Endodermal cell (in vitro differentiated cells): Measurements from ENCODE around the gene CUL2. TPM values are rescaled to one million over a fixed set of nuclear protein-coding genes. Genes with fewer than 3 reads are reported as not detected.
A peak's percentile ranks its signal among the peaks of the same experiment; 100 is the strongest.

Experiments
- DNase-seq: peaks from one replicate; pipeline ENCODE4 v3.0.0-alpha.2; 2017
- H3K27ac ChIP-seq: 2 replicates; pipeline ENCODE4 v1.5.1; 2013; ENCODE audit warnings: mild to moderate bottlenecking, low read depth, low read length, moderate library complexity
- H3K27me3 ChIP-seq: 2 replicates; pipeline ENCODE4 v1.6.1; 2013; ENCODE audit warnings: mild to moderate bottlenecking, low read length, moderate library complexity; ENCODE audit not compliant: insufficient read depth, control insufficient read depth, poor library complexity, severe bottlenecking
- H3K36me3 ChIP-seq: 2 replicates; pipeline ENCODE4 v1.7.0; 2013; ENCODE audit warnings: mild to moderate bottlenecking, low read length, moderate library complexity; ENCODE audit not compliant: control insufficient read depth, insufficient read depth
- H3K4me1 ChIP-seq: one replicate; pipeline ENCODE4 v1.7.0; 2013; ENCODE audit warnings: low read length; ENCODE audit not compliant: control insufficient read depth, insufficient read depth
- H3K4me3 ChIP-seq: 2 replicates; pipeline ENCODE4 v1.5.1; 2013; ENCODE audit warnings: mild to moderate bottlenecking, low read length, moderate library complexity
- H3K9ac ChIP-seq: 2 replicates; pipeline ENCODE4 v1.6.1; 2013; ENCODE audit warnings: mild to moderate bottlenecking, low read length, moderate library complexity; ENCODE audit not compliant: poor library complexity, severe bottlenecking; ENCODE audit errors: extremely low read depth
- H3K9me3 ChIP-seq: 2 replicates; pipeline ENCODE4 v1.6.1; 2013; ENCODE audit warnings: mild to moderate bottlenecking, low read length, moderate library complexity; ENCODE audit not compliant: control insufficient read depth
- H3K27ac Mint-ChIP-seq: 2 replicates; pipeline ENCODE4 v1.8.0; 2020; ENCODE audit warnings: mixed read lengths
- H3K27me3 Mint-ChIP-seq: 2 replicates; pipeline ENCODE4 v1.8.0; 2021; ENCODE audit warnings: mild to moderate bottlenecking, mixed read lengths; ENCODE audit not compliant: insufficient read depth
- H3K36me3 Mint-ChIP-seq: 2 replicates; pipeline ENCODE4 v1.8.0; 2020; ENCODE audit warnings: low read depth, mixed read lengths
- H3K4me1 Mint-ChIP-seq: 2 replicates; pipeline ENCODE4 v1.8.0; 2020; ENCODE audit warnings: mixed read lengths
- H3K4me3 Mint-ChIP-seq: 2 replicates; pipeline ENCODE4 v1.8.0; 2020; ENCODE audit warnings: mild to moderate bottlenecking, moderate library complexity, mixed read lengths
- H3K9me3 Mint-ChIP-seq: 2 replicates; pipeline ENCODE4 v1.8.0; 2020; ENCODE audit warnings: mild to moderate bottlenecking, mixed read lengths
- WGBS, 2 experiments: methylation state at CpG; one replicate each; pipeline versions ENCODE4 v1.1.5 to v1.1.7; 2013; ENCODE audit warnings: missing lambda C conversion rate in 2 of 2, mixed read lengths in 1 of 2; ENCODE audit not compliant: insufficient coverage in 1 of 2, insufficient read length in 1 of 2; 5-methylcytosine and 5-hydroxymethylcytosine counted together
- long read RNA-seq, 4 experiments: library from polyadenylated mRNA in 2 of 4; library from RNA in 1 of 4; library from capped mRNA in 1 of 4; stranded (forward) in 3 of 4; unstranded in 1 of 4; transcript quantifications; one replicate each; pipeline ENCODE4 v2.0.0, GENCODE V29; 2020 to 2021; ENCODE audit warnings: inconsistent platforms in 1 of 4
- polyA plus RNA-seq, 2 experiments: library from polyadenylated mRNA; stranded (reverse); fragments of 50-300 nt; gene quantifications; one replicate each; pipeline ENCODE4 v1.2.3, GENCODE V29; 2013
- total RNA-seq, 2 donors: library from RNA; stranded (reverse); fragmentation: NEBNext Ultra II Directional in 1 of 2; extraction: Animal tissue kit (Norgen Biotek cat#: 25700) in 1 of 2; gene quantifications; 2 replicates in 1 of 2; 3 replicates in 1 of 2; pipeline ENCODE4 v1.2.1, GENCODE V29; 2021
- TF ChIP-seq, protein P1 (sequence below): fragments of 200-600 bp; sonication (generic); conservative IDR thresholded peaks from 2 replicates; pipeline ENCODE4 v1.5.0; 2021; ENCODE audit warnings: antibody characterized with exemption, mild to moderate bottlenecking

The CUL2 gene
- 10 to 100 TPM; 39.2 to 41.5 TPM for total RNA-seq
- 41.0 TPM for polyA plus RNA-seq (2013, experiment 1 of 2)
- polyA plus RNA-seq (2013, experiment 2 of 2), result 41.6 TPM
- long read RNA-seq, experiment 1, full-length matches to known transcripts, result 7 of 20 reads
- long read RNA-seq, experiment 1, partial matches to known transcripts, result 7 of 20 reads
- long read RNA-seq, experiment 1, other reads (novel, unspliced or antisense), result 6 of 20 reads
- long read RNA-seq, experiment 2, full-length matches to known transcripts, result 110 of 129 reads
- long read RNA-seq, experiment 2, partial matches to known transcripts, result 10 of 129 reads
- long read RNA-seq, experiment 2, other reads (novel, unspliced or antisense), result 9 of 129 reads
- long read RNA-seq, experiment 3, full-length matches to known transcripts, result 190 of 233 reads
- long read RNA-seq, experiment 3, partial matches to known transcripts, result 28 of 233 reads
- long read RNA-seq, experiment 3, other reads (novel, unspliced or antisense), result 15 of 233 reads
- long read RNA-seq, experiment 4, full-length matches to known transcripts, result 7 of 14 reads
- long read RNA-seq, experiment 4, partial matches to known transcripts, result 6 of 14 reads
- long read RNA-seq, experiment 4, other reads (novel, unspliced or antisense), result 1 of 14 reads

DNA sequence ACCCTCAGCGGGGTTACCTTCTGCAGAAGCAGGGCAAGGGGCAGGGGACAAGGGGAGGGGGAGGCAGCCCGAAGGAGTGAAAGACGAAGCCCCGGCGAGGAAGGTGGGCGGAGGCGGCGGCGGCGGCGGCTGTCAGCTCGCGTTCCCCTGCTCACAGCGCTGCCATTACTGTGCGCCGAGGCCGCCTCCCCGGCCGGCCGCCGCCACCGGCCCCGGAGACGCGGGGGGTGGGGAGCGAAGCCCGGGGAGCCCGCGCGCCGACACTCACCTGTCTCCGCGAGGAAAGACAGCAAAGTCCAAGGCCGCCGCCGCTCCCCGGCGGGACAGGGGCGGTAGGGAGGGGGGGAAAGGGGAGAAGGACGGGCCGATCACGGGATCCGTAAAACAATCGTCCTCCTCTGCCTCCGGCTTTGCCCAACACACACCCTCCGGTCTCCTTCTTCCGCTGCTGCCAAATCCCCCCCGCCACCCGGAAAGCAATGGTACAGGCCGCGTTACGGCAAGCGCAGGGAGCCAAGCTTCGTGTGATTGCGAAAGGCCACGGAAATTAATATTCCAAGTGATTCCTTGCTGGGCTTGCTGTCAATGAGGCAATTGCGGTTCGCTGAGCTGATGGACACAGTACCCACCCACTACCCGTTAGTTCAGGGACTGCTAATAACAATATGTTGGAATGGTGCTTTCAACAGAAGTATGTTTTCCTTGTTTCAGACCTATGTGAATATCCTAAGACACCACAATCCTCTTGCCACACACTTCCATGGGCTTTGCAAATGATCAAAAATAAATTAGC, at the start of gene CUL2:
Gene CUL2, minus strand, starts transcription at position 180 of the 793 bp plus-strand sequence. CDS start 19,024 bp downstream, outside the sequence.
- H3K9me3 ChIP-seq, result peaks cover 12% of the 10 kb centered on the region
- peak within 1 kb of the TSS; percentile 80 for H3K27ac ChIP-seq
- Mint-ChIP-seq H3K4me3 (peak within 1 kb of the TSS; percentile 79), H3K4me1 (peaks cover 14% of the 10 kb centered on the region), H3K9me3 (peaks cover 13% of the 10 kb centered on the region), H3K27me3 (no peaks in the 10 kb centered on the region), H3K27ac (peak within 1 kb of the TSS; percentile 91), H3K36me3 (peaks cover 12% of the 10 kb centered on the region)
- H3K4me1 ChIP-seq, result no peaks in the 10 kb centered on the region
- no peaks in the 10 kb centered on the region for H3K27me3 ChIP-seq
- H3K9ac ChIP-seq, result peak within 1 kb of the TSS; percentile 77
- no peaks in the 10 kb centered on the region for H3K36me3 ChIP-seq
- 0% methylated on average over 12 to 59 of the region's 59 CpGs for WGBS, 2 experiments
- peak within 1 kb of the TSS; percentile 91 for H3K4me3 ChIP-seq
- peak; percentile 97 for DNase-seq
- TF ChIP-seq, protein P1, sequence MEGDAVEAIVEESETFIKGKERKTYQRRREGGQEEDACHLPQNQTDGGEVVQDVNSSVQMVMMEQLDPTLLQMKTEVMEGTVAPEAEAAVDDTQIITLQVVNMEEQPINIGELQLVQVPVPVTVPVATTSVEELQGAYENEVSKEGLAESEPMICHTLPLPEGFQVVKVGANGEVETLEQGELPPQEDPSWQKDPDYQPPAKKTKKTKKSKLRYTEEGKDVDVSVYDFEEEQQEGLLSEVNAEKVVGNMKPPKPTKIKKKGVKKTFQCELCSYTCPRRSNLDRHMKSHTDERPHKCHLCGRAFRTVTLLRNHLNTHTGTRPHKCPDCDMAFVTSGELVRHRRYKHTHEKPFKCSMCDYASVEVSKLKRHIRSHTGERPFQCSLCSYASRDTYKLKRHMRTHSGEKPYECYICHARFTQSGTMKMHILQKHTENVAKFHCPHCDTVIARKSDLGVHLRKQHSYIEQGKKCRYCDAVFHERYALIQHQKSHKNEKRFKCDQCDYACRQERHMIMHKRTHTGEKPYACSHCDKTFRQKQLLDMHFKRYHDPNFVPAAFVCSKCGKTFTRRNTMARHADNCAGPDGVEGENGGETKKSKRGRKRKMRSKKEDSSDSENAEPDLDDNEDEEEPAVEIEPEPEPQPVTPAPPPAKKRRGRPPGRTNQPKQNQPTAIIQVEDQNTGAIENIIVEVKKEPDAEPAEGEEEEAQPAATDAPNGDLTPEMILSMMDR, result no peak

DNA sequence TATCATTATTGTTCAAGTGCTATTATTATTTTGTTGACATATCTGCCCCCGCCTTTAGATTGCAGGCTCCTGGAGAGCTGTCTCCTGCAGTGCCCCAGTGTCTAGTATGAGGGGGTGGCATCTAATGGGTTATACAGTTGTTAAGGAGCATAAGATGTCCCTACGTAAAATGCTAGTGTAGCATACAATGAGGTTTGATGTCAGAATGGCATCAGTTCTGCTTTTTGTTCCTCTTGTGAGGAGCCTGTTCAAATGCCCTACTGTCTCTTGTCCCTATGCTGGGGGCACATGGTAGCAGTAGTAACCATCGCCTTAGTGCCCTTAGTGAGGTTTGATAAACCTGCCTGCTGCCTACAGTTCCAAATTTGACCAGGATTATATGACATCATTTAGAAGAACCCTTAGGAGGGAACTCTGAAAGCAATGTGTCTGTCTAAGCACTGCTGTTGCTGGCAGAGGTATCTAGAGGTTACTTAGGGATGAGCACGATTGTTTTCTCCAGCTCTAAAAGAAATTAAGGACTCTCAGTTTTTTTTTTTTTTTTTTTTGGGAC, 46.2 kb upstream of the CUL2 start:
- DNase-seq, result no peak
- H3K4me1 Mint-ChIP-seq, result no peaks in the 10 kb centered on the region
- H3K36me3 ChIP-seq, result no peaks in the 10 kb centered on the region
- H3K27ac Mint-ChIP-seq, result no peak overlapping the region
- no peaks in the 10 kb centered on the region for H3K27me3 ChIP-seq
- no peaks in the 10 kb centered on the region for H3K36me3 Mint-ChIP-seq
- no peaks in the 10 kb centered on the region for H3K9me3 ChIP-seq
- no peak overlapping the region for H3K4me3 ChIP-seq
- no peak overlapping the region for H3K4me3 Mint-ChIP-seq
- H3K27ac ChIP-seq, result no peak overlapping the region
- 83 to 93% methylated on average over 4 of the region's 4 CpGs for WGBS, 2 experiments
- H3K9ac ChIP-seq, result no peak overlapping the region
- no peaks in the 10 kb centered on the region for H3K27me3 Mint-ChIP-seq
- H3K4me1 ChIP-seq, result no peaks in the 10 kb centered on the region
- no peaks in the 10 kb centered on the region for H3K9me3 Mint-ChIP-seq
- TF ChIP-seq, protein P1, result no peak

DNA sequence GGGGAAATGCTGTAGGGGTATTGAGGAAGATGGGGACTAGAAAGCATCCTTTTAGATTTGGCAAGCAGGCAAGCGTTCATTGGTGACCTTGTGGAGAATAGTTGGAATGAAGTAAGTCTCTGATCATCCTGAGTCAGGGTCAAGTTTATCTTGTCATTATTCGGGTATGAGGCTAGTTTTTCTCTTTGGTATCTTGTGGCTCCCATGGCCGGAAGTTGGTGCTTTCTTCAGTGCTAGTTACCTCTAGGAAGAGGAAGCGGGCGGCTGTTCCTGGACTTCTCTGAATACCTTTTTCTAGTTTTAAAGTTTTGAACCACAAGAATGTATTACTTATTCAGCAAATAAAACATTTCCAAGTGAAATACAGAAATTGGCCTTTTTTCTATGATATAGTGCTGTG, 45.7 kb upstream of the CUL2 start:
- H3K36me3 ChIP-seq, result no peaks in the 10 kb centered on the region
- Mint-ChIP-seq H3K4me1 (no peaks in the 10 kb centered on the region), H3K36me3 (no peaks in the 10 kb centered on the region), H3K27ac (peak overlapping the region; percentile 30), H3K9me3 (no peaks in the 10 kb centered on the region), H3K4me3 (no peak overlapping the region), H3K27me3 (no peaks in the 10 kb centered on the region)
- no peaks in the 10 kb centered on the region for H3K4me1 ChIP-seq
- no peak overlapping the region for H3K9ac ChIP-seq
- no peak overlapping the region for H3K27ac ChIP-seq
- TF ChIP-seq, protein P1, result no peak
- no peaks in the 10 kb centered on the region for H3K27me3 ChIP-seq
- H3K4me3 ChIP-seq, result no peak overlapping the region
- 87 to 91% methylated on average over 4 to 5 of the region's 5 CpGs for WGBS, 2 experiments
- H3K9me3 ChIP-seq, result no peaks in the 10 kb centered on the region
- no peak for DNase-seq
